HG03439 (cell line): ENCODE data around the gene NAT16.
A peak's percentile ranks its signal among the peaks of the same experiment; 100 is the strongest.
"Not testable (repeated sequence)": the region's sequence is repeated elsewhere in the genome, so short reads cannot be mapped to it uniquely, and the experiment has no call there.

Experiments
- ATAC-seq: cut with Tn5 transposase; IDR thresholded peaks from one replicate; pipeline ENCODE4 v1.9.1; 2021; ENCODE audit warnings: mild to moderate bottlenecking, moderate library complexity; ENCODE audit not compliant: unreplicated experiment

The NAT16 gene

GRCh38 chr7:101161692-101162471, 18.2 kb downstream of the NAT16 start:
- no peak for ATAC-seq

GRCh38 chr7:101160910-101161309, 19.2 kb downstream of the NAT16 start:
- no peak for ATAC-seq

GRCh38 chr7:101159696-101160674, 20.1 kb downstream of the NAT16 start:
- ATAC-seq, result no peak

GRCh38 chr7:101156866-101157589, 23.1 kb downstream of the NAT16 start:
- ATAC-seq, result no peak

GRCh38 chr7:101156277-101156676, 23.8 kb downstream of the NAT16 start:
- ATAC-seq, result no peak

- ATAC-seq, result no peak
Observed at GRCh38 chr7:101155303-101155702, 24.8 kb downstream of the NAT16 start.

- ATAC-seq, result no peak
Observed at GRCh38 chr7:101154693-101155102, 25.4 kb downstream of the NAT16 start.

- ATAC-seq, result peak; percentile 80
Observed at GRCh38 chr7:101153969-101154692, 26.0 kb downstream of the NAT16 start, which contains the start of gene AP1S1. AP1S1 (plus strand) TSS chr7:101154476; CDS start chr7:101154515, 39 bp downstream.

- ATAC-seq, result no peak
Observed at GRCh38 chr7:101151908-101152651, 28.0 kb downstream of the NAT16 start.

GRCh38 chr7:101140746-101141382, 39.2 kb downstream of the NAT16 start:
- no peak for ATAC-seq

GRCh38 chr7:101140339-101140699, 39.8 kb downstream of the NAT16 start:
- no peak for ATAC-seq

- peak; percentile 69 for ATAC-seq
Observed at GRCh38 chr7:101138213-101138870, 41.8 kb downstream of the NAT16 start.

GRCh38 chr7:101137651-101138212, 42.4 kb downstream of the NAT16 start:
- ATAC-seq, result peak; percentile 16

- no peak for ATAC-seq
Observed at GRCh38 chr7:101134399-101134980, 45.6 kb downstream of the NAT16 start.

- ATAC-seq, result no peak
Observed at GRCh38 chr7:101133621-101134398, 46.3 kb downstream of the NAT16 start.

GRCh38 chr7:101132626-101133600, 47.2 kb downstream of the NAT16 start:
- ATAC-seq, result not testable (repeated sequence)
